Adipose tissue (tissue), 3 donors: ENCODE data around the gene DDX1. TPM values are rescaled to one million over a fixed set of nuclear protein-coding genes. Genes with fewer than 3 reads are reported as not detected.

Experiments
- H3K27ac ChIP-seq: one replicate; pipeline ENCODE4 v1.5.1; 2013; ENCODE audit warnings: low read depth, low read length
- WGBS, 3 donors: extraction: QIAGEN DNeasy Blood & Tissue Kit; methylation state at CpG; one replicate each; pipeline ENCODE4 v1.1.7; 2013; 5-methylcytosine and 5-hydroxymethylcytosine counted together
- polyA plus RNA-seq, 3 donors: library from polyadenylated mRNA; stranded (reverse); fragments of 200-250 nt; gene quantifications; one replicate each; pipeline ENCODE4 v1.2.3, GENCODE V29; 2013
- donor health status: healthy with polysubstance abuse.
- donor health status: Bipolar disorder and iron deficiency.
- donor health status: healthy.

The DDX1 gene
- polyA plus RNA-seq, 3 donors: 43.1 to 70.2 (median 62.2) TPM

GRCh38 chr2:15622614-15623480, 31.2 kb downstream of the DDX1 start:
- no peak overlapping the region for H3K27ac ChIP-seq
- WGBS, 3 donors: 96 to 98% (median 96%) methylated on average over 3 of the region's 3 CpGs

- WGBS, 3 donors: 93 to 97% (median 97%) methylated on average over 2 of the region's 2 CpGs
- no peak overlapping the region for H3K27ac ChIP-seq
These were observed 31.8 kb downstream of the DDX1 start for GRCh38 chr2:15623481-15623796.

GRCh38 chr2:15623898-15624541, 32.4 kb downstream of the DDX1 start:
- 74 to 96% (median 75%) methylated on average over 4 of the region's 4 CpGs for WGBS, 3 donors
- H3K27ac ChIP-seq: no peak overlapping the region

GRCh38 chr2:15624903-15625302, 33.2 kb downstream of the DDX1 start:
- no peak overlapping the region for H3K27ac ChIP-seq

- no peak overlapping the region for H3K27ac ChIP-seq
- 95 to 98% (median 96%) methylated on average over 3 of the region's 3 CpGs for WGBS, 3 donors
These were observed 33.8 kb downstream of the DDX1 start for GRCh38 chr2:15625344-15626036.

- no peak overlapping the region for H3K27ac ChIP-seq
These were observed 34.5 kb downstream of the DDX1 start for GRCh38 chr2:15626126-15626525.

GRCh38 chr2:15626967-15627366, 35.3 kb downstream of the DDX1 start:
- no peak overlapping the region for H3K27ac ChIP-seq

- 88 to 92% (median 90%) methylated on average over 9 of the region's 9 CpGs for WGBS, 3 donors
- no peak overlapping the region for H3K27ac ChIP-seq
These were observed 36.4 kb downstream of the DDX1 start for GRCh38 chr2:15627817-15628684.

GRCh38 chr2:15628899-15629855, 37.5 kb downstream of the DDX1 start:
- 88 to 96% (median 95%) methylated on average over 5 of the region's 5 CpGs for WGBS, 3 donors

GRCh38 chr2:15630121-15630977, 38.7 kb downstream of the DDX1 start:
- WGBS, 3 donors: 61 to 82% (median 81%) methylated on average over 4 of the region's 4 CpGs
- no peak overlapping the region for H3K27ac ChIP-seq

More at GRCh38 chr2:15628899-15629855, 37.5 kb downstream of the DDX1 start:
- no peak overlapping the region for H3K27ac ChIP-seq

GRCh38 chr2:15630978-15631719, 39.5 kb downstream of the DDX1 start:
- WGBS, 3 donors: 90 to 92% (median 90%) methylated on average over 7 of the region's 7 CpGs
- H3K27ac ChIP-seq: no peak overlapping the region

- H3K27ac ChIP-seq: no peak overlapping the region
These were observed 40.2 kb downstream of the DDX1 start for GRCh38 chr2:15631883-15632282.

- 88 to 92% (median 90%) methylated on average over 4 of the region's 4 CpGs for WGBS, 3 donors
- no peak overlapping the region for H3K27ac ChIP-seq
These were observed 41.6 kb downstream of the DDX1 start for GRCh38 chr2:15633043-15633970.

GRCh38 chr2:15633971-15634346, 42.3 kb downstream of the DDX1 start:
- 83 to 86% (median 84%) methylated on average over 3 of the region's 3 CpGs for WGBS, 3 donors
- no peak overlapping the region for H3K27ac ChIP-seq

GRCh38 chr2:15634846-15635490, 43.3 kb downstream of the DDX1 start:
- no peak overlapping the region for H3K27ac ChIP-seq
- WGBS, 3 donors: 16 to 58% (median 53%) methylated on average over 1 of the region's 1 CpG
